ENCODE results near the gene ELL3. TPM values are rescaled to one million over a fixed set of nuclear protein-coding genes. Genes with fewer than 3 reads are reported as not detected.
A peak's percentile ranks its signal among the peaks of the same experiment; 100 is the strongest.

Gene ELL3
- total and polyA plus RNA-seq, 10 of the 15 experiments (the other 5 are each of a cell fraction or from before 2014, with no cell fraction given), result 12.9 to 30.3 (median 20.2) TPM

- POLR2A ChIA-PET, result no interaction called here
- ATAC-seq (no peak), FAIRE-seq (no peak), DNase-seq (ENCODE audit: low read depth, low spot score) (no peak)
- no peak overlapping the region for H3K4me3 ChIP-seq
- no peaks in the 10 kb centered on the region for H3K9me3 ChIP-seq (replicated peaks; ENCODE audit: control insufficient read depth, insufficient read depth, low read length)
- SMC1A ChIA-PET (ENCODE audit: uncharacterized antibody, unreplicated experiment), result interaction anchor here (1.7 kb wide), 1 partner anchor 13 kb away, joined by 5 read pairs; the partner anchor contains the start of gene ELL3
- peaks cover 1% of the 10 kb centered on the region; the same call in 1 of the 2 replicates for H3K79me2 ChIP-seq (ENCODE audit: control insufficient read depth, insufficient read depth, low read length)
- no peak overlapping the region for H3K27ac ChIP-seq (ENCODE audit: control insufficient read depth, insufficient read depth)
- CTCF ChIA-PET, result no interaction called here
- no peak overlapping the region for H3K9ac ChIP-seq (ENCODE audit: control insufficient read depth, insufficient read depth, low read length)
- WGBS (ENCODE audit: insufficient coverage, insufficient replicate concordance, low lambda C conversion rate, missing lambda C conversion rate), result 71% methylated on average over 2 of the region's 2 CpGs
- RAD21 ChIA-PET (ENCODE audit: unreplicated experiment), result no interaction called here
- no peak for TF ChIP-seq JUNB (IDR thresholded peaks at IDR 0.05)
- no peak for TF ChIP-seq EGR1 (IDR thresholded peaks at IDR 0.05; ENCODE audit: borderline replicate concordance in 1 of 2, low read depth in 2 of 2, low read length in 2 of 2)
- no peak for TF ChIP-seq IRF5 (IDR thresholded peaks at IDR 0.05; ENCODE audit: borderline replicate concordance)
- TF ChIP-seq SIN3A (IDR thresholded peaks at IDR 0.05; ENCODE audit: low read depth, low read length), result no peak
- in situ Hi-C loops (cut with MboI) (no loop called here), intact Hi-C loops (cut with micrococcal nuclease; ENCODE audit: unreplicated experiment) (no loop called here)
- H3K4me1 ChIP-seq (ENCODE audit: control insufficient read depth, insufficient read depth, low read length), result no peaks in the 10 kb centered on the region
- H3K36me3 ChIP-seq (ENCODE audit: control insufficient read depth in 2 of 2, insufficient read depth in 2 of 2, low read length in 1 of 2), result peaks cover 12 to 48% of the 10 kb centered on the region in 2 experiments
- 0 out of 2 replicates have a peak, but pooled peaks cover 2% of the 10 kb centered on the region for H4K20me1 ChIP-seq (ENCODE audit: control insufficient read depth, insufficient read depth)
- BruUV-seq (replicated peaks), result TSS peak; percentile 18
- no peak overlapping the region for H2AFZ ChIP-seq (ENCODE audit: control insufficient read depth, low read depth, low read length)
- H3K4me2 ChIP-seq (ENCODE audit: control insufficient read depth, insufficient read depth), result no peak overlapping the region
- H3K27me3 ChIP-seq (replicated peaks in 1 of 2; ENCODE audit: control insufficient read depth in 2 of 2, insufficient read depth in 2 of 2, low read length in 1 of 2), result no peaks in the 10 kb centered on the region
These were observed 12.8 kb downstream of the ELL3 start for GRCh38 chr15:43763819-43764446.

GRCh38 chr15:43762824-43763223 is 13.9 kb downstream of the ELL3 start:
- SMC1A ChIA-PET (ENCODE audit: uncharacterized antibody, unreplicated experiment), result no interaction called here
- FAIRE-seq, result no peak
- in situ Hi-C loops (cut with MboI), result no loop called here

More at GRCh38 chr15:43762824-43763223, 13.9 kb downstream of the ELL3 start:
- Histone ChIP-seq H3K4me1 (ENCODE audit: control insufficient read depth, insufficient read depth, low read length) (no peaks in the 10 kb centered on the region), H4K20me1 (ENCODE audit: control insufficient read depth, insufficient read depth) (0 out of 2 replicates have a peak, but pooled peaks cover 2% of the 10 kb centered on the region), H3K9me3 (replicated peaks; ENCODE audit: control insufficient read depth, insufficient read depth, low read length) (no peaks in the 10 kb centered on the region), H3K27me3 (replicated peaks in 1 of 2; ENCODE audit: control insufficient read depth in 2 of 2, insufficient read depth in 2 of 2, low read length in 1 of 2) (no peaks in the 10 kb centered on the region), H2AFZ (ENCODE audit: control insufficient read depth, low read depth, low read length) (no peak overlapping the region), H3K27ac (ENCODE audit: control insufficient read depth, insufficient read depth) (no peak overlapping the region), H3K4me3 (no peak overlapping the region), H3K4me2 (ENCODE audit: control insufficient read depth, insufficient read depth) (no peak overlapping the region), H3K36me3 (ENCODE audit: control insufficient read depth in 2 of 2, insufficient read depth in 2 of 2, low read length in 1 of 2) (peaks cover 10 to 45% of the 10 kb centered on the region in 2 experiments), H3K79me2 (ENCODE audit: control insufficient read depth, insufficient read depth, low read length) (peaks cover 1% of the 10 kb centered on the region; the same call in 1 of the 2 replicates), H3K9ac (ENCODE audit: control insufficient read depth, insufficient read depth, low read length) (no peak overlapping the region)
- intact Hi-C loops (cut with micrococcal nuclease; ENCODE audit: unreplicated experiment), result no loop called here
- RAD21 ChIA-PET (ENCODE audit: unreplicated experiment), result no interaction called here
- ATAC-seq (no peak), DNase-seq (ENCODE audit: low read depth, low spot score) (no peak)
- CTCF ChIA-PET, result no interaction called here
- no TSS peak for BruUV-seq (replicated peaks)
- POLR2A ChIA-PET, result no interaction called here
- WGBS (ENCODE audit: insufficient coverage, insufficient replicate concordance, low lambda C conversion rate, missing lambda C conversion rate), result 81% methylated on average over 6 of the region's 6 CpGs
- no peak for TF ChIP-seq RCOR1 (conservative IDR thresholded peaks at IDR 0.05; ENCODE audit: low read depth, low read length)
- no peak for TF ChIP-seq MYB (IDR thresholded peaks at IDR 0.05; ENCODE audit: borderline replicate concordance, low read depth, low read length)
- no peak for TF ChIP-seq FOXK2 (IDR thresholded peaks at IDR 0.05)
- TF ChIP-seq JUNB (IDR thresholded peaks at IDR 0.05), result no peak
- TF ChIP-seq RB1 (IDR thresholded peaks at IDR 0.05; ENCODE audit: borderline replicate concordance), result no peak

All from GM12878 (cell line).